HG03439 (cell line): ENCODE measurements around the gene DCAF8.

Experiments used
- ATAC-seq: cut with Tn5 transposase; IDR thresholded peaks from one replicate; pipeline ENCODE4 v1.9.1; 2021; ENCODE audit warnings: mild to moderate bottlenecking, moderate library complexity; ENCODE audit not compliant: unreplicated experiment

DCAF8 gene

GRCh38 chr1:160264795-160265307, 2.5 kb upstream of the DCAF8 start:
- no peak for ATAC-seq

- ATAC-seq: peak; percentile 43
These were observed 825 bp downstream of the DCAF8 start for GRCh38 chr1:160261556-160261892.

- no peak for ATAC-seq
These were observed 1.7 kb downstream of the DCAF8 start for GRCh38 chr1:160260406-160261382.

GRCh38 chr1:160258177-160258798, 4.1 kb downstream of the DCAF8 start:
- ATAC-seq: no peak

- ATAC-seq: no peak
These were observed 4.8 kb downstream of the DCAF8 start for GRCh38 chr1:160257411-160258015.

GRCh38 chr1:160256396-160257046, 5.8 kb downstream of the DCAF8 start:
- no peak for ATAC-seq

- no peak for ATAC-seq
These were observed 6.5 kb downstream of the DCAF8 start for GRCh38 chr1:160255781-160256300.

GRCh38 chr1:160251687-160252526, 10.4 kb downstream of the DCAF8 start:
- no peak for ATAC-seq

- ATAC-seq: no peak
These were observed 11.3 kb downstream of the DCAF8 start for GRCh38 chr1:160251011-160251410.

GRCh38 chr1:160247053-160247452, 15.3 kb downstream of the DCAF8 start:
- ATAC-seq: no peak

- no peak for ATAC-seq
These were observed 16.9 kb downstream of the DCAF8 start for GRCh38 chr1:160245434-160245833.

GRCh38 chr1:160244209-160244608, 18.1 kb downstream of the DCAF8 start:
- no peak for ATAC-seq

GRCh38 chr1:160243767-160244166, 18.6 kb downstream of the DCAF8 start:
- no peak for ATAC-seq

- ATAC-seq: no peak
These were observed 22.6 kb downstream of the DCAF8 start for GRCh38 chr1:160239582-160240299.

- no peak for ATAC-seq
These were observed 23.9 kb downstream of the DCAF8 start for GRCh38 chr1:160238408-160238807.

- ATAC-seq: no peak
These were observed 24.8 kb downstream of the DCAF8 start for GRCh38 chr1:160237558-160237957.

- ATAC-seq: no peak
These were observed 25.5 kb downstream of the DCAF8 start for GRCh38 chr1:160236806-160237205.

- ATAC-seq: no peak
These were observed 29.4 kb downstream of the DCAF8 start for GRCh38 chr1:160232911-160233310.

GRCh38 chr1:160228431-160228830, 33.9 kb downstream of the DCAF8 start:
- no peak for ATAC-seq
